ENCODE results near the gene WDR36.

GRCh38 chr5:111079846-111080245 is 12.3 kb upstream of the WDR36 start:
- no peak for TF ChIP-seq GATA2 (IDR thresholded peaks at IDR 0.05; ENCODE audit: low read depth, low read length)
- no peak for TF ChIP-seq GATA3 (IDR thresholded peaks at IDR 0.05; ENCODE audit: low read depth, low read length)

Measured in SH-SY5Y (cell line).